Cardiac septum (tissue), 1 donor: ENCODE data around the gene RNU5D-1. TPM values are rescaled to one million over a fixed set of nuclear protein-coding genes. Genes with fewer than 3 reads are reported as not detected.

Source experiments
- DNase-seq: peaks from one replicate; pipeline ENCODE4 v3.0.0-alpha.2; 2020; ENCODE audit warnings: low spot score
- intact Hi-C: fragments of 100-400 bp; cut with DNase I; formaldehyde crosslinking; loops from one replicate; pipeline ENCODE4 v1.14.0; 2022
- total RNA-seq: library from RNA; stranded (reverse); fragmentation: NEBNext Ultra II Directional; extraction: Animal tissue kit (Norgen Biotek cat#: 25700); gene quantifications from one replicate; pipeline ENCODE4 v1.2.1, GENCODE V29; 2021
- donor health status: DM: no; HTN: no; CAD: no.

The RNU5D-1 gene
- total RNA-seq, 1 donor from 2014 or later = not detected

DNA sequence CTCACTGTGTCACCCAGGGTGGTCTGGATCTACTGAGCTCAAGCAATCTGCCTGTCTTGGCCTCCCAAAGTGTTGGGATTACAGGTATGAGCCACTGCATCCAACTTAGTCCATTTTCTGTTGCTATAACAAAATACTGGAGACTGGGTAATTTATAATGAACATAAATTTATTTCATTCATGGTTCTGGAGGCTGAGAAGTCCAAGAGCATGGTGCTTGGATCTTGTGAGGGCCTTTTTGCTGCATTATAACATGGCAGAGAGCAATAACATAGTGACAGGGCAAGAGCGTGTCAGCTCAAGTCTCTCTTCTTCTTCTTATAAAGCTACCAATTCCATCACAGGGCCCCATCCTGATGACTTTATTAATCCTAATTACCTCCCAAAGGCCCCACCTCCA lies 5.0 kb upstream of the RNU5D-1 start:
- intact Hi-C loops = no loop called here

DNA sequence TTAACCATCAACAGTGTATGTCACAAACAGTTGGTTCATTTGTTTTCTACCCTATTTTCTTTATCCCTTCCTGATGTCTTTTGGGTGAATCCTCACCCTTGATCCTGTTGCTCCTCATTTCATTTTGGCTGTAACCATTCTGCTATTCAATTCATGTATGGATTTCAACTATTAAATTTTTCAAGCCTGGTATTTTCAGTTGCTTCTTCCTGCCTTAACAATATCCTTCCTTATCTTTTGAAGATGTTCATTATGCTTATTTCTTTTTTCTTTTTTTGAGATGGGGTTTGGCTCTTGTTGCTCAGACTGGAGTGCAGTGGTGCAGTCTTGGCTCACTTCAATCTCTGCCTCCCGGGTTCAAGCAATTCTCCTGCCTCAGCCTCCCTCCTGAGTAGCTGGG lies 2.8 kb upstream of the RNU5D-1 start:
- intact Hi-C loops = loop anchor here (5.0 kb wide), 1 partner anchor 279 kb away; the partner anchor contains the start of genes HECTD3 and UROD
- no peak for DNase-seq

More for the DNA sequence above, 5.0 kb upstream of the RNU5D-1 start:
- no peak for DNase-seq

- intact Hi-C loops = loop anchor here (5.0 kb wide), 1 partner anchor 279 kb away; the partner anchor contains the start of genes HECTD3 and UROD
- no peak for DNase-seq
These were observed 2.4 kb upstream of the RNU5D-1 start for GRCh38 chr1:44733365-44733764.

DNA sequence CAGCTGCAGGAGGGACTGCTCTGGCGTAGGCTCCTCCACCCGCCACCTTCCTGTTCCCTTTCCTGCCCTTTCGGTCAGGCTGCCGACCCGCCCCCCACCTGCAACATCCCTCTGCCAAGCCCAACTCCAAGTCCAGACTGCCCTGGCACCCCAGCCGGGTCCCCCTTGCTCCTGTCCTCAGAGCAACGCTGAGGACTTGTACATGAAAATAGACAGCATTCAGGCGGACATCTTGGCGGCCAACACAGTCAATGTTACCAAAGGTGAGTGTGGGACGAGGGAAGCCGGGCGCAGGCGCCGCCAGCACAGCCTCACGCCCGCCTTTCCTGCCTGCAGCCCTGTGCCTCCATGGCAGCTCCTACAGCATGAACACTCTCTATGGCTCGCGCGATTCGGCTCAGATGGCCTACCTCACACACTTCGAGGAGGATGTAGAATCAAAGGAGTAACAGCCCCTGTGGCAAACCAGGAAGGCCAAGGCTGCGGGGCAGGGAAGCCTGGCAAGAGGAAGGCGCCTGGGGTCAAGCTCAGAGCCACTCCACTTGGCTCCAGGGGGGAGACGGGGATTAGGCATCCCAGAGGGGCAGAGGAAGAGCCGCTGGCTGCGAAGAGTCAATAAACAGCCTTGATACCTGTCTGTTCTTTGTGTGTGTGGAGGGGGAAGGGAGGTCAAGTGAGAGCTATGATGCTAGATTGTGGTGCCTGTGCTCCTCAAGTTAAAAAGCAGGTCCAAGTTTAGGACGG lies 5.8 kb downstream of the RNU5D-1 start:
- intact Hi-C loops = no loop called here
- no peak for DNase-seq

DNA sequence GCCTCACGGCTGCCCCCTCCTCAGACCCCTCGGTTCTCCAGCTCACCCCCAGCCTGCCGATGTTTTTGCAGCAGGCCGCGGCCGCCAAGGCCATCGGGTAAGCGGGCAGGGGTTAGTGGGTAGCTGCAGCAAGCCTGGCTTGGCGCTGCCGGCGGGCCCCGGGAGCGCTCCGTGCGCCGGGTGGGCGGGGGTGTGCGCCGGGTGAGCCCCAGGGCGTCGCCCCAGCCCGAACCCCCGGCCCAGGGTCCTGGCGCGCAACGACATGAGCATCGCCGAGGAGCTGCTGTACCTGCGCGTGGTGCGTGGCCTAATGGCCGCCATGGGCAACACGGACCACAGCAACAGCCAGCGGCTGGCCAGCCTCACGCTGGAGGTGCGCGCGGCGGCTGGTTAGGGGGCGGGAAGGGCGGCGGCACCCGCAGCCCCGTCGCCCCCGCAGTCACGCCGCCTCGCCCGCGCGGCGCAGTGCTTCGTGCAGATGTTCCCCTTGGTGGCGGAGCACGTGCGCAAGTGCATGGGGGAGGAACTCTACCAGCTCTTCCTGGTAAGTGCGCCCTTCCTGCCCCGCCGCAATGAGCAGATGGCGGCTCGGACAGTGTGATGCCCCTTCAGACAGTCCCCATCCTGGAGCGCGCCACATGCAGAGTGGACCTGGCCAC lies 6.5 kb downstream of the RNU5D-1 start:
- DNase-seq = no peak
- intact Hi-C loops = no loop called here

DNA sequence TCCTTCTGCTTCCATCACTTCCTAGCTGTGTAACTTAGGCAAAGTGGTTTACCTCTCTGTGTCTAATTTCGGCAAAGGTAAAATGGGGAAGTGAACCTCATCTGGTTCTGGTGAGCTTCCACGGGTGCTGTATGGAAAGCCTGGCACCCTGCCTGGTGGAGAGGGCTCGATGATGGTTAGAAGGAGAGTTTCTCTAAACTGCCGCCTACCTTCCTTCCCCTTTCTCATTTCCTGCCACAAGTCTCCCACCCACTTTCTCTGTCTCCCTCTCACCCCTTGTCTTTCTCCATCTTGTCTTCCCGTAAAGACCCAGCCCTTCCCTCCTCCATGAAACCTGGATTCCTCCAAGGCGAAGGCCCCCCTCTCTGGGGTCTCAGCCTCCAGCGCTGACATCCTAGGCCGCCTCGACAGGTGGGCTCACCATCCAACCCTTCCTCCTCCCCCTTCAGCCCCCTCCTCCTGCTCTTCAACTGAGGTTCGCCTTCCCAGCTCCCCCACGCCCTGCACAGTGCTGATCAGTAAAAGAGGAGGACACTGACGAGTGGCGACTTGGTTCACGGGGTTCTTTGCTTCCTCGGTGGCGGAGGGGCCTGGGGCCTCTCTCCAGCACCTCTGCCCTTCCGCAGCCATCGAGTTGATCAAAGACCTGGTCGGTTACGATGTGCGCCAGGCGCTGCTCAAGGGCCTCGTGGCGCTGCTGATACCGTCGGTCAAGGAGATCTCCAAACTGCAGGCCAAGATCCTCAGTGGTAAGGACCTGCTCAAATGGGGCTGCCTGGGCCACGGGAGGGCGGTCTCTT lies 7.3 kb downstream of the RNU5D-1 start:
- intact Hi-C loops = no loop called here
- DNase-seq = no peak

DNA sequence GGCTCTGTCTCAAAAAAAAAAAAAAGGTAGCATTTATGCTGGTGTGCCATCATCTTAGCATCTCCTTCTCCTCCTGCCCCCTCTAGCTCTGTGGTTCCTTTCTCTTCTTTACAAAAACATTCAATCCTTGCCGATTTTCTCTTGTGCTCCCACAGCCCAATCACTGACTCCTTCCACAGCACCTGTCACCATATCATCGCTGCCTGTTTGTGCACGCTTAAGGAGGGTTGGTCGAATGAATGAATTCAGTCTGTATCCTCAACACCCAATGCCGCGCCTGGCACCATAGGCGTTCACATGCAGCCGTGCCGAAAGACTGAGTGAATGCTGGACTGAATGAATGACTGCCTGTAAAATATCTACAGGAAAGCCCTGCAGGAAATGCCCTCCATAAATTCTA lies 7.9 kb downstream of the RNU5D-1 start:
- intact Hi-C loops = no loop called here
- DNase-seq = no peak

- intact Hi-C loops = no loop called here
- no peak for DNase-seq
These were observed 9.2 kb downstream of the RNU5D-1 start for GRCh38 chr1:44721485-44722361.

DNA sequence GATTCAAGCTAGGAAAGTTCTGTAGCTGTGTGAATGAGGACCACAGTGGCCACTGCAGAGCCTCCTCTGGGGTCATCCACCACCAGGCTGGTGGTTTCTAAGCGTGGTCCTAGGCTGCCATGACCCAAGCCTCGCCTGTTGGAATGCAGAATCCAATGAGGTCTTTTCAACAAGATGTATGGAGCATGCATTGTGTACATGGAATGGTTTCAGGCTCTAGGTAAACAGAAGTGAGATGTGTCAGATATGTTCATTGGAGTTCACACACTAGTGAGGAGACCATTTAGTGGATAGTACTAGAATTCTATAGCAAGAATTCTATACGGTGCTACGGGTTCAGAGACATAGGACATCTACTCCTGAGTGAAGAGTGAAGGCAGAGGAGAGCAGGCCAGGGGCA lies 10.7 kb downstream of the RNU5D-1 start:
- intact Hi-C loops = no loop called here
- DNase-seq = no peak

- intact Hi-C loops = no loop called here
- DNase-seq = no peak
These were observed 11.7 kb downstream of the RNU5D-1 start for GRCh38 chr1:44719318-44719717.

DNA sequence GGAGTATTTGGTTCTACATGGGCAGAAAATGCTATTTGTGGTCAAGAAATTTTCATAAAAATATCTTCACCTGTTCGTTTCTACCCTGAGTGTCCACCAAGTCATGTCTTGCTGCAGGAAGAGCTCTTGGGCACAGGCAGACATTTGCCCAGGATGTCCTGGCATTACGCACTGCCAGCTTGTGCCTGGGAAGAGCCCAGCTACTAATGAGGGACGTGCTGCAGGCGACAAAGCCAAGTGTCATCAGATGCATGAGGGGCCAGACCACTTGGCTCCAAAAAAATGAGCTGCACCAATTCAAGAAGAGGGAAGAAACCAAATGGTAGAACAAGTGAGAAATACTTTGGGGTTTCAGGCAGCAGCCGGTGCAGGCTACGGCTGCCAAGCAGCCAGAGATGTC lies 12.9 kb downstream of the RNU5D-1 start:
- intact Hi-C loops = no loop called here
- no peak for DNase-seq

- intact Hi-C loops = no loop called here
These were observed 13.3 kb downstream of the RNU5D-1 start for GRCh38 chr1:44717653-44718052.

GRCh38 chr1:44717156-44717555 lies 13.8 kb downstream of the RNU5D-1 start:
- intact Hi-C loops = no loop called here
- no peak for DNase-seq

More at GRCh38 chr1:44717653-44718052, 13.3 kb downstream of the RNU5D-1 start:
- no peak for DNase-seq

- intact Hi-C loops = no loop called here
- DNase-seq = peak; percentile 82
These were observed 15.9 kb downstream of the RNU5D-1 start for GRCh38 chr1:44714944-44715571.

GRCh38 chr1:44714532-44714931 lies 16.4 kb downstream of the RNU5D-1 start:
- no peak for DNase-seq
- intact Hi-C loops = no loop called here

- DNase-seq = no peak
- intact Hi-C loops = no loop called here
These were observed 17.6 kb downstream of the RNU5D-1 start for GRCh38 chr1:44713321-44713781.

- DNase-seq = no peak
- intact Hi-C loops = no loop called here
These were observed 22.8 kb downstream of the RNU5D-1 start for GRCh38 chr1:44707959-44708831.
